ENCODE measurements around the gene ALDH1A3.

The ALDH1A3 gene

GRCh38 chr15:100859970-100860828, 19.4 kb upstream of the ALDH1A3 start:
- DNase-seq (ENCODE audit: low read depth in 2 of 2) = no peak

DNA sequence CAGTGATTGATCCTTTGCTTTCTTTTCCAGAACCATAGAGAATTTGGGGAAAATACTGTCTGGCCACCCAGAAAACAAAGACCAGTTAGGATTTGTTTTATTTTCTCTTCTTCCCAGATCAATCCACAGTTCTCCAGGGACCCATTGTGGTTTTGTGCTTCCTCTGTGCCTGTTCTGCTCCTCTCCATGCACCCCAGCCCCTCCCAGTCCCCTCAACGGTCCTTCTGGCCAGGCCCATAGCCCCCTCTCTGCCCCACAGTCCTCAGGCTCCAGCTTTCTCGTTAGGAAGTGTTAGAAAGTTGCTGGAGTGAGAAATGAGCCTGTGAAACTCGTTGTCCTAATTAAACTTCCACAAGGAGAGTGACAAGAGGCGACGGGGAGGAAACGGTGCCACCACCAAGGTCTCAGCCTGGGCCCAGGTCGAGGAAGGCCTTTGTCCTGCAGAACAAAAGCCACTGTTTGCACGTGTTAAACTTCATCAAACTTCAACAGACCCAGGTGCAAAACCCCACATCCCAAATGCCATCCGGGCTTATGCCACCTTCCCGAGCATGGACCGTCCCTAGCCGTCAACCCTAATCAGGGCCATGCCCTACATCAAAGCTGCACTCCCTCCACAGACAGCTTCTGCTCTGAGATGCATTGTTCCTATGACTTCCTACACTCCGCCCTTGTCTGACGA, 18.7 kb upstream of the ALDH1A3 start:
- no peak for DNase-seq (ENCODE audit: low read depth in 2 of 2)

DNA sequence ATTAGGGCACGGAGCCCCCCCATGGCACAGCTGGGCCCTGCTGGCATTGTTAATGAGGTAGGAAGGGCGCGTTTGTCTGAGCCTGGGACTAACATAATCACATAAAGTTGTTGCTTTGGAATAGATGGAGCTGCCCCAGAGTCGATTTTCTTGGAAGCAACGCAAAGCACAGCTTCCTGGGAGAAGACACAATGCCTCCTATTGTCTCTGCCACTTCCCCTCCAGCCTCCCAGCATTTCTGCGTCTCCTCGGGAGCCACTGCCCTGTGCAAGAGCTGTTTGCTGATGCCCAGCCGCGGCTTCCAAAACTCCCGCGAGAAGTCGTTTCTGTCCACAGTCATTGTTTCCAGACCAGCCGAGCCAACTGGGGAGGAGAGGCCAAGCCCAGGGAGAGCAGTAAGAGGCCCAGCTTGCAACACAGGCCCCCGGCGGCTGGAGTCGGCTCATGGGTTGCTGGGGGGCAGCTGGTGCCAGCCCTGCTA, 18.1 kb upstream of the ALDH1A3 start:
- DNase-seq (ENCODE audit: low read depth in 2 of 2) = no peak

- DNase-seq (ENCODE audit: low read depth in 2 of 2) = no peak
These were observed 17.5 kb upstream of the ALDH1A3 start for GRCh38 chr15:100862162-100862561.

- no peak for DNase-seq (ENCODE audit: low read depth in 2 of 2)
These were observed 16.4 kb upstream of the ALDH1A3 start for GRCh38 chr15:100863075-100863795.

DNA sequence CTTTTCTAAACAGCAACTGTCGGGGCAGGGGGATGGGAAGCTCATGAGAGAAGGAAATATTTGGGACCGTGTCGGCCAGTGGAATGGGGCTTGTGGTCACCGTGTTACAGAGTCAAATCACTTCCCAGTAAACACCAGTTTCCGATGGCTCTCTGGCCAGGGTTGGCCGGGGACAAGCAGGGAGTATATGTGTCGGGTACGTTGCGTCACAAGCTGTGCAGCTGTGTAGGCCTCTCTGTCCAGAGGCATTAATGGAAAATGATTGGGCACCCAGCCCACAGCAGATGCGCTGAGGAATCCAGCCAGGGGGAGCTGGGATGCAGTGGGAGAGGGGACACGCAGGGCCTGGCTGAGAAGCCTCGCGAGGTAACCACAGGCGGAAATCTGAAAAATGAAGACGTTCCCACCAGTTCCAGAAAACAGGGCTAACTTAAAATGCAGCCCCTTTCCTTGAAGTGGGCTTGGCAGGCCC, 15.8 kb upstream of the ALDH1A3 start:
- no peak for DNase-seq (ENCODE audit: low read depth in 2 of 2)

DNA sequence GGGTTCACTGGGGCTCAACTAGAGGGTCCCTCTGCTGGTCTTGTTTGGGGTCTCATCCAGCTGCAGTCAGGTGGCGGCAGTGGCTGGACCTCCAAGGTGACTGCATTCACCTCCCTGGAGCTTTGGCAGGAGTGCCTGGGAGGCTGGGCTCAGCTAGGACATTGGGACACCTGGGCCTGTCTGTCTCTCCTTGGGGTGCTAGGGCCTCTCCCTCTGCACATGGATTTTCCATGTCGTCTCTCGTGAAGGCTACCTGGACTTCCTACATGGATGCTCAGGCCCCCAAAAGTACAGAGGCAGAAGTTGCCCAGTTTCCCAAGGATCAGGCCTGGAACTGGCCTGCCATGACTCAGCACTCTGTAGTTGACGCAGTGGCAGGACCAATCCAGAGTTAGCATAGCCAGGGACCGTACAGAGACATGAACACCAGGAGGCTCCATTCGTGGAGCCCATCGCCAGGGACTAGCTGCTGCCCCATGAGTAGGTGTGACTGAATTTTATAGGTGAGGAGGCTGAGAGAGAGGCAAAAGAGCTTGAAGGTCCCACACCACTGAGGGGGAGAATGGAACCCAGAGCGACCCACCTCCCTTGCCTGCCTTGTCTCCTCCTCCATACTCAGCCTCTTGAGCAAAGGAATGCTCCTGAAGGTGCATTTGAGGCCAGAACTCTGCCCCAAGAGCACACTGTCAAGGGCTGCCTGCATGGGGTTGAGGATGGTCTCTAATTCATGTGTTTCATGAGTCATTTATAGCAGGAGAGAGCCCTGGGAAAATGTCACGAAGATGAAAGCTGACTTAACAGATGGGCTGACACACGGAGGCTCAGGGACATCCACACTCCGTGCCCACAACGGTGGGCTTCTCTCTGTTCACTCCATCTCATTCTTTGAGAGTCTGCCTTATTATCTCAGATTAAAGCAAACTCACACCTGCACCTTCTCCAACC, 13.0 kb upstream of the ALDH1A3 start:
- no peak for DNase-seq (ENCODE audit: low read depth in 2 of 2)

DNA sequence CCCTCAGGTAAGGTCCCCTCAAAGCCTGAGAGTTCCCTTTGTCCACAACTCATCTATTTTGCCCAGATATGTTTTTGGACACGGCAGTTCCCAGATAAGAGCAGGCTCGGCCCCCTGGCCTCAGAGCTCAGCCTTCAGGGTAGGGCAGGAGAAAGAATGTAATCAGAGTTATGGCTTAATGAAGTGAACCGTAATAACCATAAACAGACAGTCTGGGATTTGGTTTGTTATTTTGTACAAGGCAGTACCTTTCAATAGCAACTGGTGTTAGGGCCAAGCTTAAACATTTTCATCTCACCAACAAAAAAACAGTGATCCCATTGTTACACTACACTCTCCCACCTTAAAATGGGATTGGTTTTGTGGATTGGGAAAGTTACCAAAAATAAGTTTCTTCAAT, 12.2 kb upstream of the ALDH1A3 start:
- DNase-seq (ENCODE audit: low read depth in 2 of 2) = no peak

DNA sequence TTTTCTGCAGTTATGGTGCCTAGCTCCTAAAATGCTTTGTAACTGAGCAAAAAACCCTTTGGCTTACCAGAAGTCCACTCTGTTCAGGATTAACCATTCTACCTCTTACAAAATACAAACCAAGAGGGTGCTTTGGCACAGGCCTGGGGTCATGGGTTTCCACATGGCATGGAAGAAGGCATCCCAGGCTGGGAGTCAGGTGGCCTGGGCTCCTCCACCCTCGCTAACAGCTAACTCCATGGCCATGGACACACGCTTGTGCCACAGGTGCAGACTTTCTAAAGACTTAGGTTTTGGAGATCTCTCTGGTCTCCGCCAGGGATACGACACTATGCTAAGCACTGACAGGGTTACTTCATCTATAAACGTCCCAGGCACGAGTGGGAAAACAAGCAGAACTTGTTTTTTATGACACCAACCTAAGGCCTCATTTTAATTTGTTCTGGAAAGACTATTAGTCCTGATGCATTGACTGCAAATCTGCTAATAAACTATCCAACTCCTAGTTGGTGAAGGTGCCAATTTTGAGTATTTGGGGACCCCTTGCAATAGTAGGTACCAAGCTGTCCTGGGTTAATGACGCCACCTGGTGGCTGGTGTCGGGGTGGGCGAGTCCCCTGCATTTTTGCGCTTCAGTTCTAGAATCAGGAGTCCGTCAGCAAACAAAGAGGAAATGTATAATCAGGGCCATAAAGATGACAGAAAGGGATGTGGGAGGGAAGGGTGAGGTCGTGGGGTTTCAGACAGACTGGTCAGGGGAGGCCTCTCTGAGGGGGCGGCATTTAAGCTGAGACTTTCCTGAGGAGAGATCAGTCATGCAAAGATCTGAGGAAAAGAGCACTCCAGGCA, 10.3 kb upstream of the ALDH1A3 start:
- DNase-seq (ENCODE audit: low read depth in 2 of 2) = peak in 1 of 2 experiments; percentile 30

DNA sequence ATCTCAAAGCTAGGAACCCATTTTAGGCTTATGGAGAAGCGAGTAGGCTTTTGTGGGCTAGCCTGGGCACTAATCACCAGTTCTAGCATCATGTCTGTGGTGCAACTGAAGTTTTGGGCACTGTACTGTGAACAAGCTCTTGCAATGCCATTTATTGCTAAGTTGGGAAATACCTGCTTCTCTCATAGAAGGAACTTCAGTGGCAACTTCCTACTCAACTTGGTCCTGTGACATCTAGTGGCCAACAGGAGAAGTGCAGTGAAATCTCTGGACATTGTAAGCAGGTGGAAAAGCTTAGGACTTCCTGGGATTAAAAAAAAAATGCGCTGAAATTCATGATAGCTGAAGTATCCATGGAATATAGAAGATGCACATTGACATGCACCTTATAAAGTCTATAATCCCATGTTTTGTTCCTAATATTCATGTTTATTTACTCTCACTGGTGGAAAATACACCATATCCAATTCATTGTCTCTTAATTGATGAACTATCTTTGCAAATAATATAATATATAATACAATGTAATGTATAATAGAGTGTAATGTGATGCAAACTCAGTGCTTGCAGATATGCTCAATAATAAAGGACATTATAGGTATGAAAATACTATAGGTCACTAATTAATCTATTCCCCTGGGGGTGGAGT, 6.5 kb upstream of the ALDH1A3 start:
- peak in 1 of 2 experiments; percentile 45 for DNase-seq (ENCODE audit: low read depth in 2 of 2)

DNA sequence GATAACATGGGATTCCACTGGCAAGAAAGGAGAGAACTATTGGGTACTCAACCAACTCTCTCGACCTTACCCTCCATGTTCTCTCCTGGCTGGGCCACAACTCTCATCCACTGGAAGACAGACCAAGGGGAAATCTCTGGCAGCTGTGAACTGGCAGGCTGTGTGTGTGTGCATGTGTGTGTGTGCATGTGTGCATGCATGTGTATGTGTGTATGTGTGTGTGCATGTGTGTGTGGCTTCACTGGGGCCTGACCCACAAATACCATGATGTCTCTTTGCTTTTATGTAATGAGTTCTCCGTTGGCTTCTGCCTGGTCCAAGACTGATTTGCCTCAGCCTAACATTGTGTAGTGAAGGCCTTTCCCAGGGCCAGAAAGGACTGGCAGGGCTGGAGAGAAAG, 4.1 kb upstream of the ALDH1A3 start:
- no peak for DNase-seq (ENCODE audit: low read depth in 2 of 2)

DNA sequence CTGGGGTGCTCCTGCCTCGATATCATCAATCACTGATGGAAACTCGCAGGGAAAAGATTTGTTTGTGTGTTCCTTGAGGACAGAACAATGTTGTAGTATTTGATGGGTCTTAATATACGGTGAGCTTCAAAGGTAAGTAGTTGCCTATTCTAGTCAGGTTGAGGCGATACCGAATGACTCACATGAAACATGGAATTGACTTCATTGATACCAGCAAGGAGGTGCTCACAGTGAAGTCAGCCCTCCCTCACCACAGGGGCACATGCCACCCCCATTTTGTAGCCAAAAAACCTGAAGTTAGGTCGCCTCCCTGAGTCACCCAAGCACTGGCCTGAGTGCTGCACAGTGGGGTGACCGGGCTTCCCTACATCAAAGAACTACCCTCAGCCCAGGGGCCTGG, 3.7 kb upstream of the ALDH1A3 start:
- DNase-seq (ENCODE audit: low read depth in 2 of 2) = no peak

DNA sequence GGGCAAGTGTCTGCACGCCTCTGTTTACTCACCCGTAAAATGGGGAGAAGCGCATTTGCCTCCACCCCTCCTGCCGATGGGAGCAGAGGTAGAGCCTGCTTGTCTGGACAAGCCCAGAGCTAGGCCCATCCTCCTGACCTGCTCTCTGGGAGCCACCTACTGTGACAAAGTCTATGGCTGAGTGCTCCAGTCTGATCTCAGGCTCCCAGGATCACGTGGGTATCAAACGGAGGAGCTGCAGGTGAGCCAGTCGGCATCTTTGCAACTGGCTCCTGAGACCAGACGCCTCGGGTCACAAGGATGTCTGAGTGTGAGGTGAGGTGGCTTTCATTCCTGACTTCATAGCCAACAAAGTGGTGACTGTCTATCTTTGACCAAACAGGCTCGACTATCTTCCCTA, 2.1 kb upstream of the ALDH1A3 start:
- DNase-seq (ENCODE audit: low read depth in 2 of 2) = no peak

DNA sequence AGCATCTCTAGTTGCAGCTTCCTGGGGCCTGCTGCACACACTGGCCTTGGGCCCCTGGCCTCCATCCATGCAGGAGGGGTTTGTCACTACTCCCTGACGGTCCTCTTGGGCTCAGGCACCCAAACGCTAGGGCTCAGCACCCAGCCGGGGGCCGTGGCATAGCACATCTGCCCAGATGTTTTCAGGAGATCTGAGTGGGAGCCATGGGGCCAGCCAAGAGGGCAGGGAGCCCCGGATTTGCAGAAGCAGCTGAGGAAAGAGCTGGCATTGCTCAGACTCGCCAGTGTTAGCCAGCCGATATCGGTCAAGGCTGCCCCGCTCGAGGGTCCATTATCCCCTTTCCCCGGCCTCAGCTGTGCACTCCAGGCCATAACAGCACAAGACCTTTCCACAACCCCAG, 1.5 kb upstream of the ALDH1A3 start:
- DNase-seq (ENCODE audit: low read depth in 2 of 2) = no peak

- no peak for DNase-seq (ENCODE audit: low read depth in 2 of 2)
These were observed 983 bp upstream of the ALDH1A3 start for GRCh38 chr15:100878648-100879047.

GRCh38 chr15:100879061-100879463, 569 bp upstream of the ALDH1A3 start:
- no peak for DNase-seq (ENCODE audit: low read depth in 2 of 2)

DNA sequence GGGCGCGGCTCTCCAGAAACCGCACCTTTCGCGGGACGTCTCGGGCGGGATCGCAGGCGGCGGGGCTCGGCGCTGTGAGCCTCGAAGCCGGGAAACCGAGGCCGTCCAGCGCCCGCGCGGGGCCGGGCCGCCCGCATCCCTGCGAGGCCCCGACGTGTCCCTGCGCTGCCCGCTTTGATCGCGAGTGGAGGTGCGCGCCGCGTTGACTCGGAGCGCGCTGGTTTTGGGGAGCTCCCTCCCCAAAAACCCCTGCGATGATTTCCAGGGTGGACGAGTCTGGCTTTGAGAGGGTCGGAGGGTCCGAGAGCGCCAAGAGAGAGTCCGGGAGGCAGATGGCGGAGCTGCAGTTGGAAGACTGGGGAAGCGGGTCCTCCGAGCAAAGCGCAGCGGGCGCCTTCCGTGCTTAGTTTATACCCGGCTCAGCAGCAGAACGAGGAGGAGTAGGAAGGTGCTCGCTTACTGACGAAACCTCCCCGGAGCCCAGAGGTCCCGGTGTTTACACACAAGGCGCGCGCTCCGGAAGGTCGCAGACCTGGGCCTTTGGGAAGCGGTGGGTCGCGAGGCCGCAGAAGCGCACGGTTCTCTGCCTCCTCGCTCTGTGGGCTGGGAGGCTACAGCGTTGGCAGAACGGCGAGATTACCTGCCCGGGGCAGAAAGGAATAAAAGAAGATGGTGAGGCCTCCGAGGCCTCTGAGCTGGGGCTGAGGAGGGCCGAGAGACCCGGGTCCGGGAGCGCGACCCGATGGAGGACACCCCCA, 687 bp downstream of the ALDH1A3 start:
- DNase-seq (ENCODE audit: low read depth in 2 of 2) = no peak

GRCh38 chr15:100880897-100881242, 1.2 kb downstream of the ALDH1A3 start:
- DNase-seq (ENCODE audit: low read depth in 2 of 2) = no peak

All from stimulated activated CD4-positive, alpha-beta T cell treated with anti-CD3 and anti-CD28 coated beads, Interleukin-12 subunit alpha, Interleukin-12 subunit beta, amount 100 ng/mL, for 24 hours (primary cell).